HG03039 (cell line): ENCODE data around the gene COLEC12.

ENCODE experiments used
- ATAC-seq: cut with Tn5 transposase; IDR thresholded peaks from one replicate; pipeline ENCODE4 v1.9.1; 2021; ENCODE audit warnings: mild to moderate bottlenecking, moderate library complexity; ENCODE audit not compliant: unreplicated experiment

The COLEC12 gene

GRCh38 chr18:506801-507200 is 6.3 kb upstream of the COLEC12 start:
- no peak for ATAC-seq

GRCh38 chr18:506264-506663 is 5.8 kb upstream of the COLEC12 start:
- ATAC-seq, result no peak

GRCh38 chr18:505483-506122 is 5.1 kb upstream of the COLEC12 start:
- peak; percentile 88 for ATAC-seq

- no peak for ATAC-seq
Measured at GRCh38 chr18:501406-501714, 859 bp upstream of the COLEC12 start.

- ATAC-seq, result no peak
Measured at GRCh38 chr18:499776-500631, 497 bp downstream of the COLEC12 start.

- no peak for ATAC-seq
Measured at GRCh38 chr18:498931-499775, 1.3 kb downstream of the COLEC12 start.

- no peak for ATAC-seq
Measured at GRCh38 chr18:497688-498087, 2.8 kb downstream of the COLEC12 start.

- ATAC-seq, result no peak
Measured at GRCh38 chr18:495452-495851, 5.0 kb downstream of the COLEC12 start.

GRCh38 chr18:495017-495416 is 5.5 kb downstream of the COLEC12 start:
- no peak for ATAC-seq

- no peak for ATAC-seq
Measured at GRCh38 chr18:493986-494983, 6.2 kb downstream of the COLEC12 start.

GRCh38 chr18:492451-492850 is 8.1 kb downstream of the COLEC12 start:
- no peak for ATAC-seq

- no peak for ATAC-seq
Measured at GRCh38 chr18:490624-491023, 9.9 kb downstream of the COLEC12 start.

- ATAC-seq, result no peak
Measured at GRCh38 chr18:490024-490366, 10.5 kb downstream of the COLEC12 start.

- ATAC-seq, result no peak
Measured at GRCh38 chr18:489244-490023, 11.1 kb downstream of the COLEC12 start.

- ATAC-seq, result no peak
Measured at GRCh38 chr18:486929-487740, 13.4 kb downstream of the COLEC12 start.

GRCh38 chr18:484749-485464 is 15.6 kb downstream of the COLEC12 start:
- peak; percentile 62 for ATAC-seq

- no peak for ATAC-seq
Measured at GRCh38 chr18:478681-479080, 21.8 kb downstream of the COLEC12 start.

GRCh38 chr18:477565-477964 is 22.9 kb downstream of the COLEC12 start:
- no peak for ATAC-seq
